H9 (cell line): ENCODE data around the gene PARP8. TPM values are rescaled to one million over a fixed set of nuclear protein-coding genes. Genes with fewer than 3 reads are reported as not detected.
A peak's percentile ranks its signal among the peaks of the same experiment; 100 is the strongest.
"Not testable (repeated sequence)": the region's sequence is repeated elsewhere in the genome, so short reads cannot be mapped to it uniquely, and the experiment has no call there.

Source experiments
- DNase-seq: peaks from one replicate; pipeline ENCODE4 v3.0.0-alpha.2; 2017
- H2AFZ ChIP-seq: one replicate; pipeline ENCODE4 v1.6.1; 2013; ENCODE audit warnings: mild to moderate bottlenecking, low read length, control low read depth, moderate library complexity
- H2AK5ac ChIP-seq: 2 replicates; pipeline ENCODE4 v1.6.1; 2013; ENCODE audit warnings: low read length, control low read depth, mixed read lengths; ENCODE audit not compliant: insufficient read length
- H2BK120ac ChIP-seq: one replicate; pipeline ENCODE4 v1.6.1; 2013; ENCODE audit warnings: low read depth, mild to moderate bottlenecking, low read length, control low read depth, inconsistent platforms; ENCODE audit not compliant: poor library complexity, severe bottlenecking
- H2BK12ac ChIP-seq: 2 replicates; pipeline ENCODE4 v1.6.1; 2013; ENCODE audit warnings: low read length, control low read depth, mixed read lengths, low read depth; ENCODE audit not compliant: insufficient read length
- H2BK15ac ChIP-seq: 2 replicates; pipeline ENCODE4 v1.6.1; 2013; ENCODE audit warnings: low read depth, low read length, control low read depth
- H2BK20ac ChIP-seq: one replicate; pipeline ENCODE4 v1.6.1; 2013; ENCODE audit warnings: low read depth, mild to moderate bottlenecking, low read length, control low read depth, inconsistent platforms; ENCODE audit not compliant: poor library complexity, severe bottlenecking
- H2BK5ac ChIP-seq: 2 replicates; pipeline ENCODE4 v1.6.1; 2013; ENCODE audit warnings: low read length, control low read depth, mixed read lengths; ENCODE audit not compliant: insufficient read length
- H3K14ac ChIP-seq: 2 replicates; pipeline ENCODE4 v1.6.1; 2013; ENCODE audit warnings: low read length, control low read depth; ENCODE audit not compliant: insufficient read depth
- H3K18ac ChIP-seq: 2 replicates; pipeline ENCODE4 v1.6.1; 2013; ENCODE audit warnings: low read depth, mild to moderate bottlenecking, mixed read lengths, low read length, control low read depth; ENCODE audit not compliant: insufficient read length
- H3K23ac ChIP-seq: 2 replicates; pipeline ENCODE4 v1.6.1; 2013; ENCODE audit warnings: low read length, control low read depth, mixed read lengths, low read depth; ENCODE audit not compliant: insufficient read length
- H3K23me2 ChIP-seq: 2 replicates; pipeline ENCODE4 v1.6.1; 2013; ENCODE audit warnings: low read depth, mild to moderate bottlenecking, mixed read lengths, low read length, control low read depth; ENCODE audit not compliant: insufficient read length, poor library complexity, severe bottlenecking
- H3K27ac ChIP-seq: 2 replicates; pipeline ENCODE4 v1.5.1; 2013; ENCODE audit warnings: low read length, control low read depth, mixed read lengths, low read depth; ENCODE audit not compliant: insufficient read length
- H3K27me3 ChIP-seq: 2 replicates; pipeline ENCODE4 v1.6.1; 2013; ENCODE audit warnings: low read length, control low read depth, inconsistent platforms; ENCODE audit not compliant: insufficient read depth
- H3K4ac ChIP-seq: 2 replicates; pipeline ENCODE4 v1.6.1; 2013; ENCODE audit warnings: low read depth, mild to moderate bottlenecking, control low read depth, inconsistent platforms, low read length, moderate library complexity
- H3K4me1 ChIP-seq: 2 replicates; pipeline ENCODE4 v1.6.1; 2013; ENCODE audit warnings: low read length, control low read depth, inconsistent platforms; ENCODE audit not compliant: insufficient read depth
- H3K4me2 ChIP-seq: 2 replicates; pipeline ENCODE4 v1.6.1; 2013; ENCODE audit warnings: low read length, control low read depth, mixed read lengths; ENCODE audit not compliant: insufficient read length, insufficient read depth
- H3K56ac ChIP-seq: 2 replicates; pipeline ENCODE4 v1.6.1; 2013; ENCODE audit warnings: low read depth, mild to moderate bottlenecking, mixed read lengths, low read length, control low read depth; ENCODE audit not compliant: insufficient read length
- H3K79me1 ChIP-seq: 2 replicates; pipeline ENCODE4 v1.6.1; 2013; ENCODE audit warnings: low read depth, mild to moderate bottlenecking, moderate library complexity, low read length, control low read depth, inconsistent platforms; ENCODE audit not compliant: insufficient read depth, poor library complexity, severe bottlenecking
- H3K79me2 ChIP-seq: 2 replicates; pipeline ENCODE4 v1.6.1; 2013; ENCODE audit warnings: low read length, control low read depth, inconsistent platforms; ENCODE audit not compliant: insufficient read depth
- H3K9ac ChIP-seq: 2 replicates; pipeline ENCODE4 v1.6.1; 2013; ENCODE audit warnings: low read length, control low read depth, mixed read lengths; ENCODE audit not compliant: insufficient read length; ENCODE audit errors: extremely low read depth
- H3K9me3 ChIP-seq: one replicate; pipeline ENCODE4 v1.6.1; 2013; ENCODE audit warnings: low read depth, low read length, inconsistent platforms; ENCODE audit not compliant: control insufficient read depth
- H3T11ph ChIP-seq: one replicate; pipeline ENCODE4 v1.6.1; 2013; ENCODE audit warnings: mild to moderate bottlenecking, low read length, control low read depth, inconsistent platforms
- H4K20me1 ChIP-seq: one replicate; pipeline ENCODE4 v1.6.1; 2013; ENCODE audit not compliant: control insufficient read depth, insufficient read length, insufficient read depth
- H4K5ac ChIP-seq: 2 replicates; pipeline ENCODE4 v1.6.1; 2013; ENCODE audit warnings: low read depth, mild to moderate bottlenecking, mixed read lengths, low read length, control low read depth; ENCODE audit not compliant: insufficient read length
- H4K8ac ChIP-seq: replicated peaks from 2 replicates; pipeline ENCODE4 v1.6.1; 2013; ENCODE audit warnings: low read length, control low read depth, mixed read lengths, low read depth; ENCODE audit not compliant: insufficient read length
- H4K91ac ChIP-seq: 2 replicates; pipeline ENCODE4 v1.6.1; 2013; ENCODE audit warnings: low read depth, mild to moderate bottlenecking, moderate library complexity, mixed read lengths, low read length, control low read depth; ENCODE audit not compliant: insufficient read length
- H3K27ac Mint-ChIP-seq, 3 experiments: 2 replicates in 2 of 3; 3 replicates in 1 of 3; pipeline ENCODE4 v1.8.0; 2020 to 2021; ENCODE audit warnings: mixed read lengths in 3 of 3, mild to moderate bottlenecking in 1 of 3, moderate library complexity in 1 of 3
- H3K27me3 Mint-ChIP-seq: 2 replicates; pipeline ENCODE4 v1.8.0; 2021; ENCODE audit warnings: low read depth, mild to moderate bottlenecking, moderate library complexity, mixed read lengths
- H3K36me3 Mint-ChIP-seq, 3 experiments: 2 replicates in 2 of 3; 3 replicates in 1 of 3; pipeline ENCODE4 v1.8.0; 2020 to 2021; ENCODE audit warnings: low read depth in 3 of 3, mixed read lengths in 3 of 3; ENCODE audit not compliant: insufficient read depth in 1 of 3
- H3K4me1 Mint-ChIP-seq, 2 experiments: 2 replicates each; pipeline ENCODE4 v1.8.0; 2020; ENCODE audit warnings: mixed read lengths in 2 of 2
- H3K4me3 Mint-ChIP-seq, 2 experiments: 2 replicates in 1 of 2; 3 replicates in 1 of 2; pipeline ENCODE4 v1.8.0; 2020 to 2021; ENCODE audit warnings: mild to moderate bottlenecking in 2 of 2, mixed read lengths in 2 of 2, moderate library complexity in 1 of 2
- H3K9me3 Mint-ChIP-seq, 2 experiments: 2 replicates in 1 of 2; 3 replicates in 1 of 2; pipeline ENCODE4 v1.8.0; 2020; ENCODE audit warnings: mild to moderate bottlenecking in 2 of 2, mixed read lengths in 2 of 2, moderate library complexity in 1 of 2
- CTCF ChIP-seq: fragments of 200-600 bp; sonication (generic); conservative IDR thresholded peaks from 3 replicates; pipeline ENCODE4 v1.8.0; 2021; ENCODE audit warnings: antibody characterized with exemption, mild to moderate bottlenecking
- WGBS: extraction: QIAGEN DNeasy Blood & Tissue Kit; methylation state at CpG from one replicate; pipeline ENCODE4 v1.1.7; 2013; ENCODE audit warnings: missing lambda C conversion rate, low lambda C conversion rate, mixed read lengths; ENCODE audit not compliant: insufficient read length; ENCODE audit errors: extremely low coverage; 5-methylcytosine and 5-hydroxymethylcytosine counted together
- total RNA-seq: library from RNA; stranded (reverse); gene quantifications from 2 replicates; pipeline ENCODE4 v1.2.1, GENCODE V29; 2021

Gene PARP8
- total RNA-seq, 1 experiment from 2014 or later = 34.0 TPM

DNA sequence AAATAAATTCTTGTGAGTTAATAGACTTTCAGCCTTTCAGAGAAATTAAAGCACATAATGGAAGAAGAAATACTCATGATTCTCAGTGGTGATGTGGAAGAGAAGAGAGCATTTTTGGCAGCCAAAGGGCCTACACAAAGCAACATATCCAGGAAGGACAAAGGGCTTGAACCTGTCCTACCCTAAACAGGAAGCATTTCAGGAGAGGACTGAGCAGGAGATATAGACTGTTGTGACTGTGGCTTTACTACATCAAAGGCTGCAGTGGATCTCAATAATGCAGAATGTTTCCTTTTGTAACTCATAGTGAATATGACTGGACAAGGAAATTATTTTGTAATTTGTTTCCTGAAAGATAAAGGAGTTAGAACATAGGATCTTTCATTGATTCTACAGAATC, 1.3 kb upstream of the PARP8 start:
- H3K18ac ChIP-seq = no peak overlapping the region
- no peak overlapping the region for H2BK5ac ChIP-seq
- Mint-ChIP-seq H3K27ac (no peak overlapping the region), H3K36me3 (peaks cover 0 to 1% (median 0%) of the 10 kb centered on the region in 3 experiments; a peak in 1 of 7 replicates), H3K4me3 (peak overlapping the region; percentile 79 to 92; a peak in 3 of 5 replicates), H3K27me3 (peaks cover 11% of the 10 kb centered on the region), H3K4me1 (peaks cover 22 to 26% of the 10 kb centered on the region in 2 experiments), H3K9me3 (no peaks in the 10 kb centered on the region; a peak in 1 of 5 replicates)
- H4K20me1 ChIP-seq = no peaks in the 10 kb centered on the region
- H3K23ac ChIP-seq = no peak overlapping the region
- no peak for TF ChIP-seq CTCF
- no peak overlapping the region for H4K91ac ChIP-seq
- H2BK15ac ChIP-seq = no peak overlapping the region
- no peak overlapping the region for H3K4ac ChIP-seq
- no peak overlapping the region for H4K5ac ChIP-seq
- no peak overlapping the region for H3K4me2 ChIP-seq
- no peak overlapping the region for H3K27ac ChIP-seq
- H3K79me2 ChIP-seq = peaks cover 5% of the 10 kb centered on the region; the same call in 1 of the 2 replicates
- H2BK20ac ChIP-seq = no peak overlapping the region
- no peaks in the 10 kb centered on the region; the same call in 1 of the 2 replicates for H3K4me1 ChIP-seq
- no peak overlapping the region for H3K9ac ChIP-seq
- H2AFZ ChIP-seq = no peak overlapping the region
- no peak overlapping the region for H2BK120ac ChIP-seq
- no peaks in the 10 kb centered on the region for H3K27me3 ChIP-seq
- no peak overlapping the region for H2AK5ac ChIP-seq
- no peaks in the 10 kb centered on the region for H3K9me3 ChIP-seq
- no peaks in the 10 kb centered on the region for H3K79me1 ChIP-seq
- no peak overlapping the region for H2BK12ac ChIP-seq
- peaks cover 9% of the 10 kb centered on the region for H3K23me2 ChIP-seq
- H3K56ac ChIP-seq = no peak overlapping the region
- H3T11ph ChIP-seq = peak overlapping the region; percentile 17
- no peak overlapping the region for H3K14ac ChIP-seq
- no peak overlapping the region for H4K8ac ChIP-seq
- no peak for DNase-seq

- H3K79me1 ChIP-seq, H3K79me2 ChIP-seq, H2AK5ac ChIP-seq, H3K9me3 Mint-ChIP-seq, H3K14ac ChIP-seq, H3K9ac ChIP-seq, H3K18ac ChIP-seq, H3K9me3 ChIP-seq, H2BK5ac ChIP-seq, H3K27ac ChIP-seq, H3K23me2 ChIP-seq, H2BK12ac ChIP-seq, H4K5ac ChIP-seq, H2BK120ac ChIP-seq, H2BK20ac ChIP-seq, H3K23ac ChIP-seq, H3T11ph ChIP-seq, H4K8ac ChIP-seq, H2BK15ac ChIP-seq, H3K4ac ChIP-seq, DNase-seq, H3K36me3 Mint-ChIP-seq, H4K20me1 ChIP-seq, H3K27me3 ChIP-seq, H2AFZ ChIP-seq, H3K56ac ChIP-seq, H3K4me1 ChIP-seq, H4K91ac ChIP-seq: not testable (repeated sequence)
- H3K27me3 Mint-ChIP-seq = peaks cover 11% of the 10 kb centered on the region
- H3K4me2 ChIP-seq = peak overlapping the region; percentile 77
- H3K4me1 Mint-ChIP-seq = peaks cover 22 to 29% of the 10 kb centered on the region in 2 experiments
- WGBS = no CpG with 5 or more reads among the region's 8 CpGs
- peak overlapping the region in 1 of 3 experiments; percentile 95; a peak in 4 of 7 replicates for H3K27ac Mint-ChIP-seq
- H3K4me3 Mint-ChIP-seq = peak overlapping the region; percentile 79 to 92
These were observed 655 bp upstream of the PARP8 start for GRCh38 chr5:50665761-50666202.
